Heart right ventricle (tissue), 16 donors: Measurements from ENCODE around the gene MACROD2. TPM values are rescaled to one million over a fixed set of nuclear protein-coding genes. Genes with fewer than 3 reads are reported as not detected.

ENCODE experiments used
- ATAC-seq, 8 donors: fragments of 200-7000 bp; cut with Tn5 transposase; one replicate each; pipeline ENCODE4 v1.9.1; 2020; ENCODE audit warnings: mild to moderate bottlenecking in 8 of 8, moderate library complexity in 8 of 8, moderate number of reproducible peaks in 1 of 8
- DNase-seq, 2 donors: peaks; one replicate each; pipeline ENCODE4 v3.0.0-alpha.2; 2020
- H3K27ac ChIP-seq, 10 donors: fragments of 200-600 bp; sonication (generic) in 2 of 10; one replicate each; pipeline versions ENCODE4 v1.5.0 to v1.8.0; 2020 to 2022; ENCODE audit warnings: mild to moderate bottlenecking in 3 of 10
- H3K27me3 ChIP-seq, 7 donors: fragments of 200-600 bp; one replicate each; pipeline ENCODE4 v1.8.0; 2021 to 2022; ENCODE audit warnings: mild to moderate bottlenecking in 2 of 7
- H3K36me3 ChIP-seq, 9 donors: fragments of 200-600 bp; sonication (generic) in 1 of 9; one replicate each; pipeline versions ENCODE4 v1.5.0 to v1.8.0; 2020 to 2022; ENCODE audit warnings: mild to moderate bottlenecking in 2 of 9
- H3K4me1 ChIP-seq, 9 donors: fragments of 200-600 bp; sonication (generic) in 1 of 9; one replicate each; pipeline versions ENCODE4 v1.5.0 to v1.8.0; 2020 to 2022; ENCODE audit warnings: mild to moderate bottlenecking in 4 of 9
- H3K4me3 ChIP-seq, 10 donors: fragments of 200-600 bp; sonication (generic) in 2 of 10; one replicate each; pipeline versions ENCODE4 v1.5.0 to v1.8.0; 2020 to 2022; ENCODE audit warnings: mild to moderate bottlenecking in 7 of 10, moderate library complexity in 2 of 10
- H3K9me3 ChIP-seq, 11 donors: fragments of 200-600 bp in 10 of 11; sonication (generic) in 2 of 11; one replicate each; pipeline versions ENCODE4 v1.5.0 to v1.8.0; 2013 to 2022; ENCODE audit warnings: mild to moderate bottlenecking in 2 of 11, control low read depth in 1 of 11, moderate library complexity in 1 of 11
- CTCF ChIP-seq, 9 donors: fragments of 200-600 bp; sonication (generic) in 2 of 9; IDR thresholded peaks; one replicate each; pipeline versions ENCODE4 v1.5.0 to v1.8.0; 2021 to 2022; ENCODE audit warnings: antibody characterized with exemption in 9 of 9, mild to moderate bottlenecking in 5 of 9, moderate library complexity in 1 of 9
- WGBS, 2 donors: extraction: QIAGEN DNeasy Blood & Tissue Kit; methylation state at CpG; one replicate each; pipeline ENCODE4 v1.1.7; 2013; ENCODE audit warnings: inconsistent platforms in 1 of 2; 5-methylcytosine and 5-hydroxymethylcytosine counted together
- intact Hi-C, 10 donors: fragments of 100-400 bp; cut with DNase I; formaldehyde crosslinking; loops; one replicate each; pipeline versions ENCODE4 v1.11.1 to v1.14.2; 2022
- polyA plus RNA-seq, 2 donors: library from polyadenylated mRNA; stranded (reverse); fragments of 200-250 nt; gene quantifications; one replicate each; pipeline ENCODE4 v1.2.3, GENCODE V29; 2013
- total RNA-seq, 10 donors: library from RNA; stranded (reverse); fragmentation: NEBNext Ultra II Directional in 3 of 10; extraction: Animal tissue kit (Norgen Biotek cat#: 25700) in 3 of 10; gene quantifications; one replicate each; pipeline versions ENCODE4 v1.2.1 to v1.2.4, GENCODE V29; 2021 to 2023
- donor health status: Arrhythmogenic right ventricular cardiomyopathy.
- donor health status: ischemic (EF 13 %, LVEDD 7.1; RV severe dilation, severe dysfunction).
- donor health status: healthy with polysubstance abuse.
- donor health status: DM: no; HTN: yes; CAD: no.
- donor health status: DM: no; HTN: no; CAD: no.
- donor health status: ischemic (EF 25% LVEDD 6.9; RV normal size, moderate dysfunction).
- donor health status: ischemic (EF 25% LVEDD 5.7; RV mildly dilated, moderate dysfunction).
- donor health status: healthy.
- donor health status: DM: yes; HTN: yes; CAD: no.
- donor health status: Ischemic cardiomyopathy.
- donor health status: ischemic (EF 35%, LVEDD 5.7; RV mildly dilated, moderate dysfunction).
- donor health status: nonischemic (EF 11% LVEDD 7.7; RV severe dilation, severe dysfunction).
- donor health status: DM: yes; HTN: yes; CAD: no.
- donor health status: PGD.
- donor health status: ischemic (EF 29% LVEDD 5.4; RV normal size, mild dysfunction).
- donor health status: nonischemic (EF 23%, LVEDD 6.1; RV moderate dilation, normal function).

The MACROD2 gene
- total and polyA plus RNA-seq, 12 donors: 0.28 to 6.4 (median 4.1) TPM

DNA sequence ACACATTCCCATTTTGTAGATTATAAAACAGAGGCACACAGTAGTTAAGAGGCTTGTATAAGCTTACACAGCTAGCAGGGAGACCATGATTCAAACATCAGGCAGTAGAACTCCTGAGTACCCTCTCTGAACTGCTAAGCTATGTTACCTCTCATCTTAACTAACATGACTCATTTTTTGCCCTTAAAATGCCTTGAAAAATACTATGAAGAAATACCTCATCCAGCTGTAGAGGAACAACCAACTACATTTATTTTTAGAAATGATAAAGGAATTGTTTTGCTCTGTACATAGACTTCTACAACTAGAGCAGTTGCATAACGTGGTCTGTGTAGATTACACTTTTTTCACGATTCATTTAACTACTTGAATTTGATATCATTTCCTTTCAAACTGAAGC, 240.0 kb downstream of the MACROD2 start:
- H3K36me3 ChIP-seq: no peaks in the 10 kb centered on the region
- ATAC-seq (peak in 1 of 8 donors; percentile 27), DNase-seq (no peak)
- peaks cover 0 to 7% (median 0%) of the 10 kb centered on the region in 9 donors for H3K4me1 ChIP-seq
- H3K27ac ChIP-seq: no peak overlapping the region
- WGBS, 2 donors: 22 to 23% methylated on average over 2 of the region's 2 CpGs
- intact Hi-C loops: no loop called here
- peaks cover 0 to 10% (median 0%) of the 10 kb centered on the region in 11 donors for H3K9me3 ChIP-seq
- H3K27me3 ChIP-seq: no peaks in the 10 kb centered on the region
- no peak for TF ChIP-seq CTCF (IDR thresholded peaks at IDR 0.05)
- H3K4me3 ChIP-seq: no peak overlapping the region

GRCh38 chr20:14245368-14245970, 250.2 kb downstream of the MACROD2 start:
- DNase-seq: no peak
- H3K9me3 ChIP-seq: no peaks in the 10 kb centered on the region
- TF ChIP-seq CTCF (IDR thresholded peaks at IDR 0.05): no peak
- H3K4me1 ChIP-seq: peaks cover 0 to 7% (median 0%) of the 10 kb centered on the region in 9 donors
- no peaks in the 10 kb centered on the region for H3K36me3 ChIP-seq
- peak in 5 of 8 donors; percentile 30 to 75 (median 67) for ATAC-seq
- no peak overlapping the region for H3K27ac ChIP-seq
- intact Hi-C loops: no loop called here
- no peaks in the 10 kb centered on the region for H3K27me3 ChIP-seq
- H3K4me3 ChIP-seq: no peak overlapping the region
- 41 to 58% methylated on average over 1 of the region's 1 CpG for WGBS, 2 donors

- H3K36me3 ChIP-seq: no peaks in the 10 kb centered on the region
- no peak overlapping the region for H3K27ac ChIP-seq
- H3K9me3 ChIP-seq: peaks cover 0 to 4% (median 0%) of the 10 kb centered on the region in 11 donors
- 88% methylated on average over 1 of the region's 1 CpG for WGBS, 2 donors
- no peaks in the 10 kb centered on the region for H3K27me3 ChIP-seq
- no peak overlapping the region for H3K4me3 ChIP-seq
- intact Hi-C loops: no loop called here
- no peak for ATAC-seq
- no peaks in the 10 kb centered on the region for H3K4me1 ChIP-seq
- no peak for TF ChIP-seq CTCF (IDR thresholded peaks at IDR 0.05)
- no peak for DNase-seq
These were observed 264.4 kb downstream of the MACROD2 start for GRCh38 chr20:14259689-14260088.

DNA sequence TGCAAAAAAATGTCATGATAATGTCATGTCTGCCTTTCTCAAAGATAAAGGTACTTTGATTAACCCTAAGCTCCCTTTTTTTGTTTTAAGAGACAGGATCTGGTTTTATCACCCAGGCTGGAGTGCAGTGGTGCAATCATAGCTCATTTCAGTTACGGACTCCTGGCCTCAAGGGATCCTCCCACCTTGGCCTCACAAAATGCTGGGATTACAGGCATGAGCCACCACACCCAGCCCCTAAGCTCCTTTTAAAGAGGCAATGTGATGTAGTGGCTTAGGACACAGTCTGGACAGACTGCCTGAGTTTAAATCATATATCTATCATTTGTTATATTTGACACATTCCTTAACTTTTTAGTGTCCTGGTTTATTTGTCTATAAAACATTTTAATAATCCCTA, 265.1 kb downstream of the MACROD2 start:
- Histone ChIP-seq H3K27me3 (no peaks in the 10 kb centered on the region), H3K27ac (no peak overlapping the region), H3K4me3 (no peak overlapping the region), H3K4me1 (no peaks in the 10 kb centered on the region), H3K9me3 (no peaks in the 10 kb centered on the region), H3K36me3 (no peaks in the 10 kb centered on the region)
- DNase-seq (no peak), ATAC-seq (no peak)
- 69 to 70% methylated on average over 1 of the region's 1 CpG for WGBS, 2 donors
- TF ChIP-seq CTCF (IDR thresholded peaks at IDR 0.05): no peak
- intact Hi-C loops: no loop called here
